ENCODE measurements around the gene HS3ST5. TPM values are rescaled to one million over a fixed set of nuclear protein-coding genes. Genes with fewer than 3 reads are reported as not detected.

Gene HS3ST5
- total RNA-seq, 1 experiment from 2014 or later: 8.7 TPM

DNA sequence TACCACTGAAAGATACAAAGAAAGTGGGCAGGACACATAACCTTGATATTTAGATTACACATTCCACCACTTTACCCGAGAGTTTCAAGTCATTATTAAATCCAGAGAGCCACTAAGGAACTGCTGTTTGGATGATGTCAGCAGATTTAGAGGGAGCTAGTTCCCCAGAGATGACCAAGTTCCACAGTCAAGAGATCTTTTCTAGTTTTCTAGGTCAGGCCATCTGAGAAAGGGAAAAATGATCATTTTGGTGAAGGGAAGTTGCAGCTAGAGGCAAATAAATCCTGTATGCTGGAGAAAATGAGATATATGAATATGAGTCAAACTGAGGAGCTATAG, 147.8 kb downstream of the HS3ST5 start:
- no peaks in the 10 kb centered on the region for H3K9me3 Mint-ChIP-seq
- peaks cover 54% of the 10 kb centered on the region for H3K4me1 Mint-ChIP-seq
- ChIA-PET CTCF (no interaction called here), POLR2A (interaction anchor here (0.7 kb wide), 1 partner anchor 13 kb away, joined by 3 read pairs; no protein-coding TSS in a partner anchor)
- peak overlapping the region; percentile 61; the same call in 1 of the 2 replicates for H3K27ac Mint-ChIP-seq
- no peak overlapping the region for H3K4me3 Mint-ChIP-seq
- no peak for TF ChIP-seq ATF3 (CRISPR knock-in tag; conservative IDR thresholded peaks at IDR 0.05)
- TF ChIP-seq MYBL2 (CRISPR knock-in tag; IDR thresholded peaks at IDR 0.05): no peak
- TF ChIP-seq SMAD4 (CRISPR knock-in tag; IDR thresholded peaks at IDR 0.05): no peak
- TF ChIP-seq ERG (CRISPR knock-in tag; IDR thresholded peaks at IDR 0.05): no peak
- TF ChIP-seq, protein P1, sequence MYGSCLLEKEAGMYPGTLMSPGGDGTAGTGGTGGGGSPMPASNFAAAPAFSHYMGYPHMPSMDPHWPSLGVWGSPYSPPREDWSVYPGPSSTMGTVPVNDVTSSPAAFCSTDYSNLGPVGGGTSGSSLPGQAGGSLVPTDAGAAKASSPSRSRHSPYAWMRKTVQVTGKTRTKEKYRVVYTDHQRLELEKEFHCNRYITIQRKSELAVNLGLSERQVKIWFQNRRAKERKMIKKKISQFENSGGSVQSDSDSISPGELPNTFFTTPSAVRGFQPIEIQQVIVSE (CRISPR knock-in tag; IDR thresholded peaks at IDR 0.05; ENCODE audit: borderline replicate concordance): no peak
- TF ChIP-seq, protein P2, sequence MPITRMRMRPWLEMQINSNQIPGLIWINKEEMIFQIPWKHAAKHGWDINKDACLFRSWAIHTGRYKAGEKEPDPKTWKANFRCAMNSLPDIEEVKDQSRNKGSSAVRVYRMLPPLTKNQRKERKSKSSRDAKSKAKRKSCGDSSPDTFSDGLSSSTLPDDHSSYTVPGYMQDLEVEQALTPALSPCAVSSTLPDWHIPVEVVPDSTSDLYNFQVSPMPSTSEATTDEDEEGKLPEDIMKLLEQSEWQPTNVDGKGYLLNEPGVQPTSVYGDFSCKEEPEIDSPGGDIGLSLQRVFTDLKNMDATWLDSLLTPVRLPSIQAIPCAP (CRISPR knock-in tag; IDR thresholded peaks at IDR 0.05): no peak
- no peak for TF ChIP-seq USF1 (CRISPR knock-in tag; IDR thresholded peaks at IDR 0.05)
- TF ChIP-seq CBFB (CRISPR knock-in tag; IDR thresholded peaks at IDR 0.05; ENCODE audit: low read depth): no peak
- TF ChIP-seq, protein P3, sequence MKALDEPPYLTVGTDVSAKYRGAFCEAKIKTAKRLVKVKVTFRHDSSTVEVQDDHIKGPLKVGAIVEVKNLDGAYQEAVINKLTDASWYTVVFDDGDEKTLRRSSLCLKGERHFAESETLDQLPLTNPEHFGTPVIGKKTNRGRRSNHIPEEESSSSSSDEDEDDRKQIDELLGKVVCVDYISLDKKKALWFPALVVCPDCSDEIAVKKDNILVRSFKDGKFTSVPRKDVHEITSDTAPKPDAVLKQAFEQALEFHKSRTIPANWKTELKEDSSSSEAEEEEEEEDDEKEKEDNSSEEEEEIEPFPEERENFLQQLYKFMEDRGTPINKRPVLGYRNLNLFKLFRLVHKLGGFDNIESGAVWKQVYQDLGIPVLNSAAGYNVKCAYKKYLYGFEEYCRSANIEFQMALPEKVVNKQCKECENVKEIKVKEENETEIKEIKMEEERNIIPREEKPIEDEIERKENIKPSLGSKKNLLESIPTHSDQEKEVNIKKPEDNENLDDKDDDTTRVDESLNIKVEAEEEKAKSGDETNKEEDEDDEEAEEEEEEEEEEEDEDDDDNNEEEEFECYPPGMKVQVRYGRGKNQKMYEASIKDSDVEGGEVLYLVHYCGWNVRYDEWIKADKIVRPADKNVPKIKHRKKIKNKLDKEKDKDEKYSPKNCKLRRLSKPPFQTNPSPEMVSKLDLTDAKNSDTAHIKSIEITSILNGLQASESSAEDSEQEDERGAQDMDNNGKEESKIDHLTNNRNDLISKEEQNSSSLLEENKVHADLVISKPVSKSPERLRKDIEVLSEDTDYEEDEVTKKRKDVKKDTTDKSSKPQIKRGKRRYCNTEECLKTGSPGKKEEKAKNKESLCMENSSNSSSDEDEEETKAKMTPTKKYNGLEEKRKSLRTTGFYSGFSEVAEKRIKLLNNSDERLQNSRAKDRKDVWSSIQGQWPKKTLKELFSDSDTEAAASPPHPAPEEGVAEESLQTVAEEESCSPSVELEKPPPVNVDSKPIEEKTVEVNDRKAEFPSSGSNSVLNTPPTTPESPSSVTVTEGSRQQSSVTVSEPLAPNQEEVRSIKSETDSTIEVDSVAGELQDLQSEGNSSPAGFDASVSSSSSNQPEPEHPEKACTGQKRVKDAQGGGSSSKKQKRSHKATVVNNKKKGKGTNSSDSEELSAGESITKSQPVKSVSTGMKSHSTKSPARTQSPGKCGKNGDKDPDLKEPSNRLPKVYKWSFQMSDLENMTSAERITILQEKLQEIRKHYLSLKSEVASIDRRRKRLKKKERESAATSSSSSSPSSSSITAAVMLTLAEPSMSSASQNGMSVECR (CRISPR knock-in tag; IDR thresholded peaks at IDR 0.05; ENCODE audit: borderline replicate concordance): no peak
- TF ChIP-seq ZNF219 (CRISPR knock-in tag; IDR thresholded peaks at IDR 0.05; ENCODE audit: borderline replicate concordance): no peak
- TF ChIP-seq, protein P4, sequence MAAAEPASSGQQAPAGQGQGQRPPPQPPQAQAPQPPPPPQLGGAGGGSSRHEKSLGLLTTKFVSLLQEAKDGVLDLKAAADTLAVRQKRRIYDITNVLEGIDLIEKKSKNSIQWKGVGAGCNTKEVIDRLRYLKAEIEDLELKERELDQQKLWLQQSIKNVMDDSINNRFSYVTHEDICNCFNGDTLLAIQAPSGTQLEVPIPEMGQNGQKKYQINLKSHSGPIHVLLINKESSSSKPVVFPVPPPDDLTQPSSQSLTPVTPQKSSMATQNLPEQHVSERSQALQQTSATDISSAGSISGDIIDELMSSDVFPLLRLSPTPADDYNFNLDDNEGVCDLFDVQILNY (CRISPR knock-in tag; IDR thresholded peaks at IDR 0.05): no peak
- no peak for TF ChIP-seq SMAD3 (CRISPR knock-in tag; IDR thresholded peaks at IDR 0.05; ENCODE audit: borderline replicate concordance)
- no peak for TF ChIP-seq NFATC4 (CRISPR knock-in tag; IDR thresholded peaks at IDR 0.05)
- no peak for TF ChIP-seq PREB (CRISPR knock-in tag; IDR thresholded peaks at IDR 0.05; ENCODE audit: borderline replicate concordance)
- no peak for TF ChIP-seq NR1H2 (CRISPR knock-in tag; IDR thresholded peaks at IDR 0.05)
- TF ChIP-seq TEAD4 (CRISPR knock-in tag; IDR thresholded peaks at IDR 0.05): no peak
- ATAC-seq: no peak
- H3K36me3 Mint-ChIP-seq: peaks cover 4% of the 10 kb centered on the region; the same call in 1 of the 2 replicates
- H3K27me3 Mint-ChIP-seq (ENCODE audit: low read depth): no peaks in the 10 kb centered on the region
- no peak for DNase-seq (ENCODE audit: low spot score)

Measured in WTC11 (cell line).